ENCODE data around the gene ENTREP1.

GRCh38 chr9:69276775-69277174, 48.2 kb upstream of the ENTREP1 start:
- TF ChIP-seq ZFP30 (CRISPR knock-in tag; IDR thresholded peaks at IDR 0.05): no peak
- no peak for TF ChIP-seq CSDC2 (CRISPR knock-in tag; IDR thresholded peaks at IDR 0.05)
- TF ChIP-seq POU6F1 (CRISPR knock-in tag; IDR thresholded peaks at IDR 0.05; ENCODE audit: borderline replicate concordance, low read depth): no peak
- no peak for TF ChIP-seq ZC3H10 (CRISPR knock-in tag; IDR thresholded peaks at IDR 0.05)
- TF ChIP-seq PATZ1 (CRISPR knock-in tag; IDR thresholded peaks at IDR 0.05; ENCODE audit: borderline replicate concordance): no peak
- no peak for TF ChIP-seq ZNF8 (CRISPR knock-in tag; IDR thresholded peaks at IDR 0.05)
- TF ChIP-seq ZNF565 (CRISPR knock-in tag; conservative IDR thresholded peaks at IDR 0.05; ENCODE audit: low read depth): no peak
